HG03060 (cell line): Measurements from ENCODE around the gene CARD11.

Source experiments
- ATAC-seq: cut with Tn5 transposase; IDR thresholded peaks from one replicate; pipeline ENCODE4 v1.9.1; 2021; ENCODE audit warnings: low read depth, moderate number of reproducible peaks; ENCODE audit not compliant: unreplicated experiment

Gene CARD11

DNA sequence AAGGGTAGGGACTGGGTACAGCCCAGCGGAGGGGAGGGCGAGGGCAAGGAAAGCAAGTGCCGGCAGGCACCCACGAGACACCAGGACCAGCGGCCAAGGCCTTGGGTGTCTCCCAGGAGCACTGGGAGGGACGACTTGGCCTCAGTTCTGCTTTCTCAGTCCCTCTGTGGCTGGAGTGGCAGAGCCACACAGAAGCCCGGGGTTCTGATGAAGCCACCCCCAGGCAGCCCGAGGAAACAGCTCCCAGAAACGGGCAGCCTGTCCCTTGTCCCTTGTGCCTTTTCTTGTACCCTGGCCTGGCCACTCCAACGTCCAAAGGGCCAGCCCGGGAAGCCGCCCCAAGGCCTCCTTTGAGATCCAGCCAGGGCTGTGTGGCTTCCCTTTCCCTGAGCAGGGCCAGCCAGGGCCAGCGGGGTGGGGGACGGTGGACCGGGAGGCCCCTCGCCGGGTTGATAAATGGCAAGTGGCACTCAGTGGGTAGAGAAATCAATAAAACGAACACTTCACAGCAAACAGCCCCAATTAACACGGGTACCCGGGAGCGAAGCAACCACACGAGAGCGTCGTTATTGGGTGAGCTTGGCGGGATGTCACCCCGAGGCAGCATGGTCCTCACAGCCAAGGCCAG lies 129.8 kb downstream of the CARD11 start:
- ATAC-seq = no peak

DNA sequence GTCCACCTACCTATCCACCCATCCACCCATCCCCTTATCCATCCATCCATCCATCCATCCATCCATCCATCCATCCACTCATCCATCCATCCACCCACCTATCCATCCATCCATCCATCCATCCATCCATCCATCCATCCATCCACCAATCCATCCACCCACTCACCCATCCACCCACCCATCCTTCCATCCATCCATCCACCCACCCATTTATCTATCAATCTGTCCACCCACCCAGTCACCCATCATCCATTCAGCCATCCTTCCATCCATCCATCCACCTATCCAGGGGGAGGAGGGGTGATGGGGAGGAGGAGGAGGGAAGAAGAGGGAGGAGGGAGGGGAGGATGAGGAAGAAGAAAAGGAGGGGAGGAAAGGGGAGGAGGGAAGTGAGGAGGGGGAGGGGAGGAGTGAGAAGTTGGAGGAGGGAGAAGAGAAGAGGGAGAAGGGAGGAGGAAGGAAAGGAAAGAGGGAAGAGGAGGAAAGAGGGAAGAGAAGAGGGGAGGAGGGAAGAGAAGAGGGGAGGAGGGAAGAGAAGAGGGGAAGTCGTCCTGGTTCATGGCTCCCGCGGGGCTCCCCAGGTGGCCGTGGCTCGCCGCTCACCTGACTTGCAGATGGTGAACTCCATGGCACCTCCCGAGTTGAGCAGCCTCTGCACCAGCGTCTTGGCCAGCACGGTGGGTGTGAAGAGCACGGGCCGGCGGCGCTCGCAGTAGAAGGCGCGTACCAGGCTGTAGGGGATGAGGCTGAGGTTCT lies 130.8 kb downstream of the CARD11 start:
- ATAC-seq = no peak

DNA sequence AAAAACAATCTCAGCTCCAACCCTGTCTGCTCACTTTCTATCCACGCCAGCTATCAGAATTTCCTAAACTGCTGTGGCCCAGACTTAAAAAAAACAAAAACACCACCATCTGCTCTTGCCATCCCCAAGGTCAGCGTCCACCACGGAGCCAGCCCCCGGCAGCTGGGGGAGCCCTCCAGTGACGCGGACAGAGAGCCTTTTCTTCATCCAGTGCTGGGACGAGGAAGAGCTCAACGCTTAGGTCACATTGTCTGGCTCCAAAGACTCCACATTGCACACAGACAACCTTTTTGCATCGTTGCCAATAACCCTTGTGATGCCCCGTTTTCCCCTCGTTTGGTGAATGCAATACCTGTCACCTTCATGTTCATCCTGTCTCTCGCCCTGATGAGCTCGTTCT lies 132.2 kb downstream of the CARD11 start:
- ATAC-seq = no peak

DNA sequence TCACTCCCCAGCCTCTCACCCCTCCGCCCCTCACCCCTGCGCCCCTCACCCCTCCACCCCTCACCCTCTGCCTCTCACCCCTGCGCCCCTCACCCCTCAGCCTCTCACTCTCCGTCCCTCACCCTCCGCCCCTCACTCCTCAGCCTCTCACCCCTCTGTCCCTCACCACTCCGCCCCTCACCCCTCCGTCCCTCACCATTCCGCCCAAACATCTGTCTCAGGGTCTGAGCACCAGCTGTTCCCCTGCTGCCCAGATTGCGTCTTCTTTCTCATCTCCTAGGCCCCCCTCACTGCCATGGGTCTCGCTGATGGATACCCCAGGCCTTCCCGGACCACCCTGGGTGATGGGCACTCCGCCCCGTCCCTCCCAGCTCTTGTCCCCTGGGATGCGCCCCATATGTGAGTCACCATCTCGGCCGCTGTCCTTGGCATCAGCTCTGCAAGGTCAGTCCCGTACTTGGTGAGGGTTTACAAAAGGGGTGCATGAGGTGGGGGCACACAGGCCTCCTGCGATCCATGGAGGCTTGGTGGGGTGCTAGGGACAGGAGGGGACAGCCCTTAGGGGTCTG lies 134.1 kb downstream of the CARD11 start:
- ATAC-seq = no peak

DNA sequence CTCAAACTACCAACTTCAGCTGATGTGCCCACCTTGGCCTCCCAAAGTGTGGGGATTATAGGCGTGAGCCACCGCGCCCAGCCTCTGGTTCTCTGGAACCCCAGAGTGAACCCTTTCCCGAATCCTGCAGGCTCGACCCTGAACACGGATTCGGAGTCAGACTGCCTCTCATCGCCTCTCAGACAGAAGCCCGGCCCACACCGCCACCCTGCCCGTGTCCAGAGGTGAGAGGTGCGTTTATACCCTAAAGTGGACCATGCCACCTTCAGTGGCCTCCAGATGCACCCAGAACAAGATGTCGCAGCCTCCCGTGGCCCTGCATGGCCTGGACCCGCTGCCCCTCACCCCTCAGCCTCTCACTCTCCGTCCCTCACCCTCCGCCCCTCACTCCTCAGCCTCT lies 134.6 kb downstream of the CARD11 start:
- no peak for ATAC-seq

DNA sequence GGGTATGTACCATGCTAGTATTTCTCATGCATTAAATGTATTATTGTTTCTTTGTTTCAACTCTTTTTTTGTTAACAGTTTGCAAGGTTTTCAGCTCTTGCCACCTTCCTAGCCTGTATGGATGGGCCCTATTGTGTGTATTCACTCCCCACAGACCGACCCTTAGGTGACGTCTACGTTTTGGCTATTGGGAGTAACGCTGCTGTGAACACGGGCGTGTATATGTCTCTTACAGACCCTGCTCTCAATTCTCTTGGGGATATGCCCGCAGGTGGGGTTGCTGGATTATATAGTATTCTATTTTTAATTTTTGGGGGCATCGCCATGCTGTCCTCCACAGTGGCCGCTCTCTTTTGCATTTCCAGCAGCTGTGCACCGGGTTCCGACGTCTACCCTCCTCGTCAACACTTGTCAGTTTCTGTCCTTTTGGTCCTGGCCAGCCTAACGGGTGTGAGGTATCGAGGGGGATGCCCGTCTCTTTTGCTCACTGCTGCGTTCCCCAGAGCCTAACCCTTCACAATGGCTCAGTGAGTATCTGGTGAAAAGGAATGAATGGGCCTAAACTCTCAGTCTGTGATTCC lies 135.5 kb downstream of the CARD11 start:
- no peak for ATAC-seq

DNA sequence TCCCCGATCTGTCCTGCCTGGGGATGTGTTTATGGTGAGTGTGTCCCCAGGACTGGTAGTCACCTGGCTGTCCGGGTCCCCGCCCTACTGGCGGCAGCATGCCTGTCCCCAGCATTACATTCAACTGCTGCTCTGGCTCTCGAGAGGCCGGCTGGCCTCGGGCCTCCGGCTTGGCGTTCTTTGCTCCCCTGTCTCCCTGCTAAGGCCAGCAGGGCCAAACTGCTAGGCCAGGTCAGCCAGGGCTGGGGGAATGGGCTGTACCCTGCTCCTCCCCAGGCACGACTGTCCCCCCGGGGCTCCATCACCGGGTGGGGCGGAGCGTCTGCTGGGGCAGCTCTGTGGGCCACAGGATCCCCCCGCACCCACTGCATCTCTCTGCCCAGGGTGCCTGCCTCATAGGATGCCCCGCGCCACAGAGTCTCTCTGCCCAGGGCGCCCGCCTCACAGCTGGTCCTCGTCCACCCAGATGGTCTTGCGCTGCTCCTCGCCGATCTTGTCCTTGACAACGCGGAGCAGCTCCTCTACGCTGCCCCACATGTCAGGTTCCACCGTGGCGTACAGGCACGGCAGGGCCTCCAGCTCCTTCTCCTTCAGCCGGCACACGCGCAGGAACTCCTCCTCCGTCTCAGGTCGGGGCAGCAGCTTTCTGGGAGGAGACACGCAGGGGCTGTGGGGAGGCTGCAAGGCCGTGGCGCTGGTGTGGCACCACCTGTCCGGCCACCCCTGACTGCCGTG lies 137.3 kb downstream of the CARD11 start:
- no peak for ATAC-seq

DNA sequence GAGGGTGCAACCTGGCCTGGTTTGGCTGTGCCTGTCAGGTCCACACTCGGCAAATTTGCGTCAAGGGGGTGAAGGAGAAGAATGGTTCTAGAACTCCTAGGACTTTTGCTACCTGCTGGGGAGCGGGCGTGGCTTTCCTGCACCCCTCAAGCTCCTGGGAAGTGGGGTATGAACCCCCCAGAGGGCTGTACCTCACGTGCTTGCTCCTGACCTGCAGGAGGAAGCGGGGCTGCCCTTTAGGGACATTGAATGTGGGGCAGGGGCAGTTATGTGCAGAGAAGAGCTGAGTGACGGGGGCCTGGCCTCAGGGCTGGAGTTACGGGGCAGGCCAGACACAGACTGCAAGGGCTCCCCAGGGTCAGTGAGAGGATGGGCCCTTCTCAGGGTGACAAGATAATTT lies 138.2 kb downstream of the CARD11 start:
- no peak for ATAC-seq

DNA sequence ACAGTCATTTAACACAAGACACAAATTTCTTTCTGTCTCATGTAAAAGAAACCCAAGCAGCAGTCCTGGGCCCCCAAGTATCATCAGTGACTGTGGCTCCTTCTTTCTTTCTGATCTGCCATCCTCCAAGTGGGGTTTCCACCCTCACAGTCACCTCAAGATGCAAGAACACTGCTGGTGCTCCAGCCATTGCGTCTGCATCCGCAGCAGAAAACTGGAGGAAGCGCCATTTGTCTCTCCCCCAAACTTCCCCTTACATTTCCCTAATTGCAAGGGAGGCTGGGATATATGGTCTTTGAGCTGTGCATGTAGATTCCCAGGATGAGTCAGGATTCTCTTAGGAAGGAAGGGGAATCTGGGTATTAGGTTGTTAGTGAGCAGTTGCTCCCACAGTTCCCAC lies 138.6 kb downstream of the CARD11 start:
- ATAC-seq = no peak

DNA sequence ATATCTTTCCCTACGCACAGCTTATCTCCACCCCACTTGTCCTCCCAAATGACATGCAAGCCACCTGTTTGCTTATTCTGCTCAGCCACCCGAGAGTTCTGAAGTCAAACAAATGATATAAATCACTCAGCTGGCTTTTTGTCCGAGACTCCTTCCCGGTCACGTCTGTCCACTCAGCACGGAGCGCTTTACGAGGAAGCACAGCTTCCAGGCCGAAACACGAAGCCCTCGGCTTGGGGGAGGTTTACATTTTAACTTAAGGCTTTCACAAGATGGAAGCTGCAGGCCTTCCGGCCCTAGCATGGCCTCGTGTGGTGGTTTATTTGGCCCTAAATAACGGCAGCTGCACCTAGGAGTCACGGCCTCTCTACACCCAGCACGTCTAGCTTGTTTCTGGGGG lies 139.5 kb downstream of the CARD11 start:
- no peak for ATAC-seq

DNA sequence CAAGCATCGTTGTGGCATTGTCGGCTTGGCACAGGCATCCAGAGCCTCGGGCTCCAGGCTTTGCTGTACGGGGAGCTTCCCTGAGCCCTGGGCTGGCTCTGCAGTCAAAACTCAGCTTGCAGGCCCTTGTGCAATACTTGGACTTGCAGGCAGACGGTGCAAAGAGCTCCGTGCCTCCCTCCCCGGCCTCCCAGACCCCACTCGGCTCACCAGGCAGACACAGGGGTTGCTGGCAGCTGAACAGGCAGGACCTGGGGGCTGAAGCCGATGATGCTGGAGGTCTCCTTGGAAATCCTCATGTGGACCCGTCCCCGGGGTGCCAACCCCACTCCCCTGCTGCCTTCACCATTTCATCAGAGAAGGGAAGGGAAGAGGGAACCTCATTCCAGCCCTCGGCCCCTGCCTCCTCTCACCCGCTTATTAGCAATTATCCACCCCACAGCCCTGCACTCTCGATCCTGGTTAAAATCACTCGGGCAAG lies 139.9 kb downstream of the CARD11 start:
- no peak for ATAC-seq

DNA sequence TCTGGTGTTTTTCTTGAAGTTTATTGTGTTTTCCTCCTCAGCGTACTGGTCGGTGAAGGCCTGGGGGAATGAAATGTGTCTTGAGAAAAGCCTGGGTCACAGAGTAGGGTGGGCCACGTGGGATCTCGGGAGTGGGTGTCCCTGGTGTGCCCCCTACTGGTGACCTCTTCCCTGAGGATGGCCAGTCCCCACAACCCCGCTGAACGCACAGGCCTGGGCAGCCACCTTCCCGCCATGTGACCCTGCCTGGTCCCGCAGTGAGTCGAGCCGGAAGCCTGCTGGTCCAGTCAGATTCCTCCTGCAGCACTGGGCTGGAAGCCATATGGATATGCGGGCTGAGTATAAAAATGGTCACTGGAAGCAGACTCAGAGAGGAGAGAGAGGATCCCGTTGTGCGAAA lies 146.6 kb downstream of the CARD11 start:
- no peak for ATAC-seq

DNA sequence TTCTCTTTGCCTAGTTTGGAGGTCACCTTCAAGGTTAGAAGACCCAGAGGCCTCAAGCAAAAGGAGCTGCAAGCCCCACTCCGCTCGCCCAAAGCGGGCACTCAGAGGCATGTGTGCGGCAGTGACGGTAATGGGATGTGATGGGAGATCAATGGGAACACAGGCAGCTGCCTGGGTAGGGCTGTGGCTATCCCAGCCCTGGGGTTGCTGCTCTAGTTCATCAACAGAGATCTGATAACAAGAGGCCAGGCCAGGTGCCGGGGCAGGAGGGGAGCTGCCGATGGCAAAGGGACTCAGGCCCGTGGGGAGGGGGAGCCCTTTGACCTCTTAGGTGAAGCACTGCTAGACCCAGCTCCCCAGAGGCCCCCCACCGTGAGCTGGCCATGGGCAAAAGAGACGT lies 147.5 kb downstream of the CARD11 start:
- no peak for ATAC-seq

DNA sequence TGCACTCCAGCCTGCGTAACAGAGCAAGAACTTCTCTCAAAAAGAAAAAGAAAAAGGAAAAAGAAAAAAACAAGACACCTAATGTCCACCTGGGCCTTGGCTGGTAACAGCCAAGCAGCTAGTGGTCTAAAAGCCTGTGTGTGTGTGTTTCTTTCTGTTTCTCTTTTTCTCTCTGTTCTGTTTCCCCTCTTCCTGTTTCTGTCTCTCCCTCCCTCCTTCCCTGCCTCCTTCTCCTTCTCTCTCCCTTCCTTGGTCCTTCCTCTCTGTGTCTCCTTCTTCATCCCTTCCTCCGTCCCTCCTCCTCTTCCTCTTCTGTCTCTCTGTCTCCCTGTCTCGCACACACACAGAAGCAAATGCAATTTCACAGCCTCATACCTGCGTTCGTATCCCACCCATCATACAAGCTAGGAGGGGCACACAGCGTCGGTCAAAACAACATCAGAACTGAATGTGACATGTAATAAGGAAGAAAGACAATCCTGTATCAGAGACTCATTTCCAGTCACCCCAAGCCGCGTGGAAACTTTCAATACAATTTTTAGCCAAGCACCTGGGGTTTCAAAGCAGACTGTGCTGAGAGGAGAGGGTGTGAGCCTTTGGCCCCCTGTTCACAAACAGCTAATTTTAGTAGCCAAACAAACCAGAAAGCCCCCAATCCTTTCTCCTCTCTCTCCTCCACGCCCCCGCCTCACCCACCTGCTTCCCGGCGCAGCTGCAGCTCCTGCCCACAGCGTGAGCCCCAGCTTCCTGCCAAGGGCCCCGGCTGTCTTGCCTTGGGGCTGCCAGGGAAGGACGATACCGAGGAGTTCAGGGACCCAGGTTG lies 149.3 kb downstream of the CARD11 start:
- ATAC-seq = peak; percentile 49

DNA sequence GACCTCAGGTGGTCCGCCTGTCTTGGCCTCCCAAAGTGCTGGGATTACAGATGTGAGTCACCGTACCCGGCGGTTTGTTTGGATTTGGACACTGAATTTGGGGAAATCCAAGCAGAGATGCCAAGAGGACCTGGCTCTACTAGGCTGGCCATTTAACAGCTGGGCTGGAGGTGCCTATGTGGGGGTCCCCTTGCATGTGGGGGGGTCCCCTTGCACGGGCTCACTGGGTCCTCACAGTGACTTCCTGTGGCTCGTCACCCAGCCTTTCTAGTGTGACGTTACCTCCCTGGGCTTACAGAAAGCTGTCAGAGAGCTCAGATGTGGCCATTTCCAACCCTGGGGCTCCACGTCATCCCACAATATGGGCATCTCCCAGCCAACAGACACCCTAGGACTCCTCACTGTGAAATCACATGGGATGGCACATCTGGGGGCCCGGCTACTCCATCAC lies 150.2 kb downstream of the CARD11 start:
- ATAC-seq = no peak

DNA sequence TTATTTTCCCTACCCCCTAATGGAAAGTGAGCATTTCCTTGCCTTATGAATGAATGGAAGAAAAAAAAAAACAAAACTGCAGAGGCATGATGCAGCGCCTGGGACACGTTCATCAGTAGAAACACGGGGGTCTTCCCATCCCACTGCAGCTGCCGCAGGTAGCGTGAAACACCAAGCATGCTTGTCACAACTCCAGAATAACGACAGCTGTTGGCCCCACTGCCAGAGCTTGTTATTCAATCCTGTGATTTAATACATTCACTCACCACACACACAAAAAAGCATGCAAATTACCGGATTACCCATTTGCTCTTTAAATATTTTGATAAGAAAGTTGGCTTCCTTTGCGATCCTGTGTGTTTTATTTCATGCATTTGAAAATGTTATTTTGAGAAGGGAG lies 151.1 kb downstream of the CARD11 start:
- no peak for ATAC-seq

DNA sequence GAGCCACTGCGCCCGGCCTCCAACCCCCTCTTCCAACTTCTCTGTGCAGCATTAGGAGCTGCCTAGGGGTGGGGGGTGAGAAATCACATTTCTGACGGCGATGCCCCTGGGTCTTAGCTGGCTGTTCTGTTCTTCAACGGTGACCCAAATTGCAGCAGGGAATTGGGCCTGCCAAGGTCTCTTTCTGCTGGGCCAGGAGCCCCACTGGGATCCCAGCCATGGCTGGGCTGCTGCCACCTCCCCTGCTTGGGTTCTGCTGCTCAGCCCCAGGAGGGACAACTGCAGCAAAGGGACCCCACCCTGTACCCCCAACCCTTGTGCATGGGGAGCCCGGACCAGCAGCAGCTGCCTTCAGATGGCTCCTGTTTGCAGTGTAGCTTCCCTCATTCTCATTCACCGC lies 155.9 kb downstream of the CARD11 start:
- ATAC-seq = no peak

DNA sequence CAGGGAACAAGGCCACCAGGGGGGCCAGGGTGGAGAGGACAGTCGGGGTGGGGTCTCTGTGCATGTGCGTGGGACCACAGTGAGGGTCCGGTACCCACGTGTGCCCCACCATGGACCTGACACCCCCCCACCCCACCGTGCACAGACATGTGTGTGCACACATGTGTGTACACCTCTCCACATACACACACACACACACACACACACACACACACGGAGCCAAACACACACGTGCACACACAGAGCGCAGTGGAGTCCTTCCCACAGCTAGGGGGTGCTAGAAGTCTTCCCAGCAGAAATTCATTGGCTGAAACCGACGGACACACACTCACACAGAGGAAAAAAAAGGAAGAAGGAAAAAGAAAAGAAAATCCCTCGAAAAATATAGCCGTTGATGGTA lies 156.8 kb downstream of the CARD11 start:
- ATAC-seq = no peak

DNA sequence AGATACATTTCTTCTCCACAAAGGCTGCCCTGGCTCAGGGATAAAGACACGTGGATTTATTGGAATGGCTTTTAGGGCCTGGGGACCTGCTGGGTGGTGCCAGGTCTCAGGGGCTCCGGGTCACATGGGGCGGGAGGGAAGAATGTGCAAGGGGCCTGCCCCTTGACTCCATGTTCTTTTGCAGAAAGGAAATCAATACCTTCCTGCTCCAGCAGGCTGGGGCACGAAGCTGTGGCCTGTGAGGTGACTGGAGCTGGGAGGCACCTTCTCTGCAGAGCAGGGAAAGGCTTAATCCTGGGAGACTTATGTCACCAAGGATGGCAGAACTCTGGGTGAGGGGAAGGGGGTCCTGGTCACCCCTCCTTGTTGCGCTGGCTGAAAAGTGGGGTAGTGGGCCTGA lies 157.3 kb downstream of the CARD11 start:
- no peak for ATAC-seq

DNA sequence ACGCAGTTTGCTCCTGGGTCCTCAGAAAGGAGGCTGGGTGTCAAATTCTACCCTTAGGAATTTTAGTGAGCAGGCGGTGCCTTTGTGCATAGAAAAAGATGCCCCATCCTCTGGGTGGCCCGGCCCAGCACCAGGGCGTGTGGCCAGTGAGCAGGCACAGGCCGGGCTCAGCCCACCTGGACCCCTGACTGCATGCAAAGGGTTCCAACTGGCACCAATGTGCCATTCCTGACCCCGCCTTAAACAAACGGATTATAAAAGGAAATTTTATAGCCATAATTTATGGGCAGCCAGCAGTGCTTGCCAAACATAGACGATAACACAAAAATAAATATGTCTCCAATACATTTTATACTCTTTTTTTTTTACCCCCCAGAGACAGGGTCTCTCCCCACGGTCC lies 159.5 kb downstream of the CARD11 start:
- no peak for ATAC-seq
